HUES64 (cell line): ENCODE data around the gene ALDH7A1.
A peak's percentile ranks its signal among the peaks of the same experiment; 100 is the strongest.

Experiments
- H3K27ac ChIP-seq: 2 replicates; pipeline ENCODE4 v1.7.0; 2013; ENCODE audit warnings: low read depth, low read length, inconsistent platforms
- H3K27me3 ChIP-seq: 2 replicates; pipeline ENCODE4 v1.6.1; 2013; ENCODE audit warnings: mild to moderate bottlenecking, low read length; ENCODE audit not compliant: insufficient read depth
- H3K36me3 ChIP-seq: 2 replicates; pipeline ENCODE4 v1.6.1; 2013; ENCODE audit warnings: mild to moderate bottlenecking, low read length; ENCODE audit not compliant: insufficient read depth
- H3K4me1 ChIP-seq: 2 replicates; pipeline ENCODE4 v1.6.1; 2013; ENCODE audit warnings: mild to moderate bottlenecking, low read length, moderate library complexity; ENCODE audit not compliant: insufficient read depth
- H3K4me3 ChIP-seq: 2 replicates; pipeline ENCODE4 v1.5.1; 2013; ENCODE audit warnings: mild to moderate bottlenecking, low read length, moderate library complexity
- H3K9ac ChIP-seq: 2 replicates; pipeline ENCODE4 v1.6.1; 2013; ENCODE audit warnings: mild to moderate bottlenecking, low read depth, low read length
- H3K9me3 ChIP-seq: 2 replicates; pipeline ENCODE4 v1.6.1; 2013; ENCODE audit warnings: low read depth, low read length; ENCODE audit not compliant: insufficient read depth
- WGBS: fragments of 150-250, 120-280 bp; methylation state at CpG from one replicate; pipeline ENCODE4 v1.1.7; 2013; ENCODE audit warnings: missing lambda C conversion rate; 5-methylcytosine and 5-hydroxymethylcytosine counted together

ALDH7A1 gene

DNA sequence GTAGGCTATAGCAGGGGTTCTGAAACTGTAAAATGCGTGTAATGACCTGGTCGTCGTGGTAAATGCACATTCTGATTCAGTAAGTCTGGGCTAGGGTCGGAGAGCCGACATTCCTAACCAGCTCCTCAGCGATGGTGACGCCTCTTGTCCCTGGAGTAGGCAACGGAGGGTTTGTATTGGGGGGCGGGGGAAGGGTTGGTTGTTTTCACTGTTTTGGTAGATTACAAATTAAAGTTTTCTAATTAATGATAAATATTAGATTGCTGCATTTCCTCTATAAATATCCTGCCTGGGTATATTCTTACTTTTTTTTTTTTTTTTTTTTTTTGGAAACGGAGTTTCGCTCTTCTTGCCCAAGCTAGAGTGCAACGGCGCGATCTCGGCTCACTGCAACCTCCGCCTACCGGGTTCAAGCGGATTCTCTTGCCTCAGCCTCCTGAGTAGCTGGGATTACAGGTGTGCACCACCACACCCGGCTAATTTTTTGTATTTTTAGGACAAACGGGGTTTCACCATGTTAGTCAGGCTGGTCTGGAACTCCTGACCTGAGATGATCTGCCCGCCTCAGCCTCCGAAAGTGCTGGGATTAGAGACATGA, 566 bp upstream of the ALDH7A1 start:
- Histone ChIP-seq H3K9me3 (no peaks in the 10 kb centered on the region), H3K9ac (peak overlapping the region; percentile 75), H3K4me1 (peaks cover 34% of the 10 kb centered on the region), H3K27ac (peak overlapping the region; percentile 54), H3K4me3 (peak overlapping the region; percentile 84), H3K36me3 (peaks cover 22% of the 10 kb centered on the region), H3K27me3 (no peaks in the 10 kb centered on the region)
- 59% methylated on average over 21 of the region's 22 CpGs for WGBS

DNA sequence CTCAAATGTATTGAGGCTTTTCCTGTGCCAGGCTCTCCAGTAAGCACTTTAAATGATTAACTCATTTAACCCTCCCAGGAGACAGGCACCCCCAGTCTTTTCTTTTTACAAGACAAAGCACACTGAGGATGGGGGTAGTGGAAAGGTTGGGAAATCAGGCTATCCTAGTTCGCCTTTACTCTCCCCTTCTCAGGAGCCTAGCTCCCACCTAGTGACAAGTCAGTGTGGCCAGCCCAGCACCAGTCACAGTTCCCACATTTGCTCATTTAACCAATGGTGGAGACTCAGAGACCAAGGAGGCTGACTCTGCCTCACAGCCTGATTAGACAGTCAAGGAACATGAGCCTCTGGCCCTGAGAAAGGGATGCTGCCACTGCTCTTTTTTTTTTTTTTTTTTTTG, 3.5 kb downstream of the ALDH7A1 start:
- no peak overlapping the region for H3K4me3 ChIP-seq
- H3K27me3 ChIP-seq: no peaks in the 10 kb centered on the region
- H3K27ac ChIP-seq: peak overlapping the region; percentile 54; the same call in 1 of the 2 replicates
- H3K9me3 ChIP-seq: 0 out of 2 replicates have a peak, but pooled peaks cover 2% of the 10 kb centered on the region
- peaks cover 19% of the 10 kb centered on the region; the same call in 1 of the 2 replicates for H3K4me1 ChIP-seq
- H3K36me3 ChIP-seq: peaks cover 59% of the 10 kb centered on the region
- 29% methylated on average over 1 of the region's 1 CpG for WGBS
- no peak overlapping the region for H3K9ac ChIP-seq

DNA sequence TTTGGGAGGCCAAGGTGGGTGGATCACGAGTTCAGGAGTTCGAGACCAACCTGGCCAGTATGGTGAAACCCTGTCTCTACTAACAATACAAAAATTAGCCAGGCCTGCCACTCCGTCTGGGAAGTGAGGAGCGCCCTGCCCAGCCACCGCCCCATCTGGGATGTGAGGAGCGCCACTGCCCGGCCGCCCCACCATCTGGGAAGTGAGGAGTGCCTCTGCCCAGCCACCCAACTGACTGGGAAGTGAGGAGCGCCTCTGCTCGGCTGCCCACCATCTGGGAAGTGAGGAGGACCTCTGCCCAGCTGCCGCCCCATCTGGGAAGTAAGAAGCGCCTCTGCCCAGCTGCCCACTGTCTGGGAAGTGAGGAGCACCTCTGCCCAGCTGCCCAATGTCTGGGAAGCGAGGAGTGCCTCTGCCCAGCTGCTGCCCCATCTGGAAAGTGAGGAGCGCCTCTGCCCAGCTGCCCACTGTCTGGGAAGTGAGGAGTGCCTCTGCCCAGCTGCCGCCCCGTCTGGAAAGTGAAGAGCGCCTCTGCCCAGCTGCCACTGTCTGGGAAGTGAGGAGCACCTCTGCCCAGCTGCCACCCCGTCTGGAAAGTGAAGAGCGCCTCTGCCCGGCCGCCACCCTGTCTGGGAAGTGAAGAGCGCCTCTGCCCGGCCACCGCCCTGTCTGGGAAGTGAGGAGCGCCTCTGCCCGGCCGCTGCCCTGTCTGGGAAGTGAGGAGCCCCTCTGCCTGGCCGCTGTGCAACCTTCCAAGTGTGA, 5.3 kb downstream of the ALDH7A1 start:
- Histone ChIP-seq H3K4me3 (no peak overlapping the region), H3K9me3 (0 out of 2 replicates have a peak, but pooled peaks cover 2% of the 10 kb centered on the region), H3K27ac (no peak overlapping the region), H3K27me3 (no peaks in the 10 kb centered on the region), H3K36me3 (peaks cover 77% of the 10 kb centered on the region), H3K9ac (no peak overlapping the region), H3K4me1 (peaks cover 19% of the 10 kb centered on the region; the same call in 1 of the 2 replicates)
- WGBS: 96% methylated on average over 28 of the region's 28 CpGs

DNA sequence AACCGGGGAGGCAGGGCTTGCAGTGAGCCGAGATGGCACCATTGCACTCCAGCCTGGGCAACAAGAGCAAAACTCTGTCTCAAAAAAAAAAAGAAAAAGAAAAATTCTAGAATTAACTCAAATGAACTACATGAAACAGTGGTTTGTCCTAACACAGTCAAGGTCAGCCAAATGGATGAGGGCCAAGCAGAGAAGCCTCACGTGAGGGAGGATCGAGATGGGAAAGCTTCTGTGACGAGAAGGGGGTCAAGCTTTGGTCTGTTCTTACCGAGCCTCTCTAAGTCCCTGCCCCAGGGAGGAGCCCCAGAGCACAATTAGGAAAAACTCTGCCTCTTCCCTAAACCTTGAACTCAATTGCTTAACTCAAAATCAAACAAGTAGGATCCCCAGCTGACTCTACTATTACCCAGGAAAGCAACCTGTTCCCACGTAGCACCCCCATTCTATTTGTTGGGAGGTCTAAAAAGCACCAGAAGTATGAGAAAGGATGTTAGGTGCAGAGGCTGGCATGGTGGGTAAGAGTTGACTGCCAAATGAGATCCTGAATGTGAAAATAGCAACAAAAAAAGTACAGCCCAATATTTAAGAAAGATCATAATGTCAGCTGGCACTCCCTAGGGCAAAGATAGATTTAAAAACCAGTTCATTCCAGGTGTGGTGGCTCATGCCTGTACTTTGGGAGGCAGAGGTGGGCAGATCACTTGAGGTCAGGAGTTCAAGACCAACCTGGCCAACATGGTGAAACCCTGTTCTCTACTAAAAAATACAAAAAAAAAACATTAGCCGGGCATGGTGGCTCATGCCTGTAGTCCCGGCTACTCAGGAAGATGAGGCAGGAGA, 7.2 kb downstream of the ALDH7A1 start:
- Histone ChIP-seq H3K9me3 (0 out of 2 replicates have a peak, but pooled peaks cover 2% of the 10 kb centered on the region), H3K27ac (no peak overlapping the region), H3K4me1 (peaks cover 14% of the 10 kb centered on the region; the same call in 1 of the 2 replicates), H3K4me3 (no peak overlapping the region), H3K27me3 (no peaks in the 10 kb centered on the region), H3K9ac (no peak overlapping the region), H3K36me3 (peaks cover 92% of the 10 kb centered on the region)
- 92% methylated on average over 8 of the region's 9 CpGs for WGBS

DNA sequence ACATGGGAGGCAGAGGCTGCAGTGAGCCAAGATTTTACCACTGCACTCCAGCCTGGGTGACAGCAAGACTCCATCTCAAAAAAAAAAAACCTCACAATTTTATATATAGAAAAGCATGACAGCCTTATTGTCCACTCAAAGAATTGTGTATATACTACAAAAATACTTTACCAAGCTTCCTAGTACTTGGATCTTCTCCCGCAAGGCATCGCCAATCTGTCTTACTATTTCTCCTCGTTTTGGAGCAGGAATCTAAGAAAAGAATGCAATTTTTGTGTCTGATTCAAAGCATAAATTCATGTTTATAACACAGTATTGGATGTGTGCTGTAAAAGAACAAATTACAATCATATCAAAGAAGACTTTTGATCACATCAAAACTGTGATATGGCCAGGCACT, 11.3 kb downstream of the ALDH7A1 start:
- Histone ChIP-seq H3K9me3 (no peaks in the 10 kb centered on the region), H3K9ac (no peak overlapping the region), H3K36me3 (peaks cover 94% of the 10 kb centered on the region), H3K27ac (no peak overlapping the region), H3K4me1 (no peaks in the 10 kb centered on the region), H3K4me3 (no peak overlapping the region), H3K27me3 (no peaks in the 10 kb centered on the region)
- 100% methylated on average over 3 of the region's 3 CpGs for WGBS

DNA sequence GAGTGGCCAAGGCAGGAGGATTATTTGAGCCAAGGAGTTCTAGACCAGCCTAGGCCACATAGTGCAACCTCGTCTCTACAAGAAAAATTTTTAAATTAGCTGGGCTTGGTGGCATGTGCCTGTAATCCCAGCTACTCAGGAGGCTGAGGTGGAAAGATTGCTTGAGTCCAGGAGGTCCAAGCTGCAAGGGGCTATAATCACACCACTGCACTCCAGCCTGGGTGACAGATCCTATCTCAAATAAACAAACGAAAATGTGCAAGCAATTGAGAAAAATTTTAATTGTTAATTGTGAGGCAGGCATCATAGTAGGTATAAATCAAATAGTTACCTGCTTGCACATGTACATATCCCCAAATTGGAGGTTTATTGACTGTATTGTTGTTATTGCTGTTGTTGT, 15.3 kb downstream of the ALDH7A1 start:
- no peaks in the 10 kb centered on the region for H3K9me3 ChIP-seq
- no peaks in the 10 kb centered on the region for H3K27me3 ChIP-seq
- H3K4me3 ChIP-seq: no peak overlapping the region
- no peak overlapping the region for H3K9ac ChIP-seq
- no peak overlapping the region for H3K27ac ChIP-seq
- peaks cover 95% of the 10 kb centered on the region for H3K36me3 ChIP-seq
- 100% methylated on average over 2 of the region's 2 CpGs for WGBS
- H3K4me1 ChIP-seq: no peaks in the 10 kb centered on the region

DNA sequence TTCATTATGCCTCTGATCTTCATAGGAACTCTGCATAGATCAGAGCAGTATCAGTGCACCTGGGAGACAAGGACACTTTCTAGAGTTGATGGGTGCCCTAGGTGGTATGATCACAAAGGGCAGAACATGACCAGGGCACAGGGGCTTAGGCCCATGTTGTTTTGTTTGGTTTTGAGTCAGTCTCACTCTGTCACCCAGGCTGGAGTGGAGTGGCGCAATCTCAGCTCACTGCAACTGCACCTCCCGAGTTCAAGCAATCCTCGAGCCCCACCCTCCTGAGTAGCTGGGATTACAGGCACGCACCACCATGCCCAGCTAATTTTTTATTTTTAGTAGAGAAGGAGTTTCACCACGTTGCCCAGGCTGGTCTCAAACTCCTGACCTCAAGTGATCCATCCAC, 17.6 kb downstream of the ALDH7A1 start:
- H3K9ac ChIP-seq: no peak overlapping the region
- 95% methylated on average over 5 of the region's 5 CpGs for WGBS
- H3K36me3 ChIP-seq: peaks cover 88% of the 10 kb centered on the region

DNA sequence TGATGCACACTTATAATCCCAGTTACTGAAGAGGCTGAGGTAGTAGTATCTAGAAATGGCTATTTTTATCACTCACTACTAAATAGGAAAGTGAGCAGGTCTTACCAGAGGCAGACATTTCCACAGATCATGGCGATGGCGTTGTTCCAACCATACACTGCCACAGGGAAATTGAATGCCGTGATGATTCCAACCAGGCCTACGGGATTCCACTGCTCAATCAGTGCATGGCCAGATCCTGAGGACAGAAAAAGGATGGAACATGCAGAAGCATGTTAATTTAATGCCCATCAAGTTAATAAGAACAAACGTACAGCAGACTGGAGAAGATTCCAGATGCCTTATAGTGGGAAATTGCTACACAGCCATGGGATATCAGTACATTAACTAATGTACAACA, 18.0 kb downstream of the ALDH7A1 start:
- Histone ChIP-seq H3K9ac (no peak overlapping the region), H3K36me3 (peaks cover 88% of the 10 kb centered on the region), H3K4me1 (no peaks in the 10 kb centered on the region), H3K9me3 (no peaks in the 10 kb centered on the region), H3K4me3 (no peak overlapping the region), H3K27ac (no peak overlapping the region), H3K27me3 (no peaks in the 10 kb centered on the region)
- 98% methylated on average over 5 of the region's 5 CpGs for WGBS

More for the DNA sequence above, 17.6 kb downstream of the ALDH7A1 start:
- H3K4me3 ChIP-seq: no peak overlapping the region
- no peaks in the 10 kb centered on the region for H3K4me1 ChIP-seq
- H3K27ac ChIP-seq: no peak overlapping the region
- no peaks in the 10 kb centered on the region for H3K27me3 ChIP-seq
- no peaks in the 10 kb centered on the region for H3K9me3 ChIP-seq

DNA sequence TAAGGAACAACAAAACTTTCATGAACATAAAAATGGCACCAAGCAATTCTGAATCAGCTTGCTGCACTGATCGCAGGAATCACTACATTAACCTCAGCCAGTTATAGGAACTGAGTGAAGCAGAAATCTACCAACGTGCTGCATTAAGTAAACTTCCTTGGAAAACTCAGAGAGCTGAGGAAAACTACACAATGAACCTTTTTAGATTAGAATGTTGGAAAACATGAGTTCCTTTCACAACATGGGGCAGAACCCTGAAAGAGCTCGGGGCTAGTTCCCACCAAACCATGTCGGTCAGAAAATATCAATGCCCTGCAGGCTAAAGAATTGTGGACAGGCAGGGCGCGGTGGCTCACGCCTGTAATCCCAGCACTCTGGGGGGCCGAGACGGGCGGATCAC, 19.4 kb downstream of the ALDH7A1 start:
- Histone ChIP-seq H3K4me1 (no peaks in the 10 kb centered on the region), H3K27ac (no peak overlapping the region), H3K4me3 (no peak overlapping the region), H3K9ac (no peak overlapping the region), H3K9me3 (no peaks in the 10 kb centered on the region), H3K36me3 (peaks cover 87% of the 10 kb centered on the region), H3K27me3 (no peaks in the 10 kb centered on the region)
- 96% methylated on average over 10 of the region's 10 CpGs for WGBS

DNA sequence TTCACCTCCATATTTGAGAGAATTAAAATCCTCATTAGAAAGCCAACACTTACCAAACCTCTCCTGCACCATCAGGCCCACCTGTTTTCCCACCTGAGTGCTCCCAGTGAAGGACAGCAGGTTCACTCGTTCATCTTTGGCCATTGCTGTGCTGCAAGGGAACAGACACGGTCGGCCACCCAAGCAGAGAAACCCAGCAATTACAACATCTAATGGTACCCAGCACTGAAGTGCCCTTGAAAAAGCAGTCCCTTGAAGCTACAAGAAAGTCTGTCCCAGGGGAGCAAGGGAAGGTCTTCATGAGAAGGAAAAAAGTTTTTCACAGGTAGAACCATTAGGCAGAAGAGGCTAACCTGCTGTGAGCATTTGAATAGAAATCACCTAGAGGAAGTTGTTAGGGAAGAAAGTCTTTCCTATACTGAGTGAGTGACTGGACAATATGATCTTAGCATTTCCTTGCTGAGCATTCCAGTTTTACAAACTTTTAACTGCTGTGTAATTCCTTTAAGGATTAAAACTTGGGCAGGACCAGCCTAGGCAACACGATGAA, 26.7 kb downstream of the ALDH7A1 start:
- Histone ChIP-seq H3K27ac (no peak overlapping the region), H3K9me3 (no peaks in the 10 kb centered on the region), H3K4me3 (no peak overlapping the region), H3K9ac (no peak overlapping the region), H3K4me1 (peaks cover 7% of the 10 kb centered on the region; the same call in 1 of the 2 replicates), H3K36me3 (peaks cover 88% of the 10 kb centered on the region), H3K27me3 (no peaks in the 10 kb centered on the region)
- 94% methylated on average over 4 of the region's 4 CpGs for WGBS
